ENCODE results near the gene PRKAG2.

The PRKAG2 gene

GRCh38 chr7:151566897-151567320 lies 310.0 kb downstream of the PRKAG2 start:
- TF ChIP-seq CTCF (IDR thresholded peaks at IDR 0.05; ENCODE audit: insufficient read depth, low read length, poor library complexity, severe bottlenecking), result no peak
- Histone ChIP-seq H3K27me3 (replicated peaks; ENCODE audit: control insufficient read depth, insufficient read depth, low read length) (no peaks in the 10 kb centered on the region), H3K36me3 (ENCODE audit: control insufficient read depth, insufficient read depth, low read length) (no peaks in the 10 kb centered on the region), H3K4me3 (replicated peaks; ENCODE audit: low read depth, low read length) (no peak overlapping the region)
- DNase-seq (ENCODE audit: extremely low read depth, insufficient read length), result no peak

DNA sequence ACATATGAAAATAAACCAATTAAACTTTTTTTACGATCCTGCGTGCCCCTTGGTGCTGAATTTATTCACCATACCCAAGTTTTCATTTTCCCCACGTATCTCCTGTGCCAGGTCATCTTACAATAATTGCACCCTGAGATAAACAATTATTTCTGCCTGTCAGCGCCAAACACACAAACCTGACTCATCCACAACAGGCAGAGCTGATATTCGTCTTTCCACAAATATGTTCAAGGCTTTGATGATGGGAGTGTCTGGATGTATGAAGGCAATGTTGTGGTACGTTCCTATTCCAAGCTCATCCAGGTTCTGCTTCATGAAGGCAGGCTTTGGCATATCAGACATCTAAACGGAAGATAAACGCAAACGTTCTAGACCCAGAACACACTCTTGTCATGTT lies 311.4 kb downstream of the PRKAG2 start:
- H3K4me3 ChIP-seq (replicated peaks; ENCODE audit: low read depth, low read length), result no peak overlapping the region
- no peaks in the 10 kb centered on the region for H3K27me3 ChIP-seq (replicated peaks; ENCODE audit: control insufficient read depth, insufficient read depth, low read length)
- TF ChIP-seq CTCF (IDR thresholded peaks at IDR 0.05; ENCODE audit: insufficient read depth, low read length, poor library complexity, severe bottlenecking), result no peak
- no peaks in the 10 kb centered on the region for H3K36me3 ChIP-seq (ENCODE audit: control insufficient read depth, insufficient read depth, low read length)
- no peak for DNase-seq (ENCODE audit: extremely low read depth, insufficient read length)

- H3K27me3 ChIP-seq (replicated peaks; ENCODE audit: control insufficient read depth, insufficient read depth, low read length), result no peaks in the 10 kb centered on the region
- no peak for DNase-seq (ENCODE audit: extremely low read depth, insufficient read length)
- no peak for TF ChIP-seq CTCF (IDR thresholded peaks at IDR 0.05; ENCODE audit: insufficient read depth, low read length, poor library complexity, severe bottlenecking)
- H3K36me3 ChIP-seq (ENCODE audit: control insufficient read depth, insufficient read depth, low read length), result no peaks in the 10 kb centered on the region; the same call in none of the 2 replicates
- no peak overlapping the region for H3K4me3 ChIP-seq (replicated peaks; ENCODE audit: low read depth, low read length)
Observed at GRCh38 chr7:151560243-151560642, 316.7 kb downstream of the PRKAG2 start.

- TF ChIP-seq CTCF (IDR thresholded peaks at IDR 0.05; ENCODE audit: insufficient read depth, low read length, poor library complexity, severe bottlenecking), result no peak
- DNase-seq (ENCODE audit: extremely low read depth, insufficient read length), result no peak
- H3K4me3 ChIP-seq (replicated peaks; ENCODE audit: low read depth, low read length), result no peak overlapping the region
- no peaks in the 10 kb centered on the region; the same call in none of the 2 replicates for H3K36me3 ChIP-seq (ENCODE audit: control insufficient read depth, insufficient read depth, low read length)
- no peaks in the 10 kb centered on the region for H3K27me3 ChIP-seq (replicated peaks; ENCODE audit: control insufficient read depth, insufficient read depth, low read length)
Observed at GRCh38 chr7:151559557-151560183, 317.2 kb downstream of the PRKAG2 start.

DNA sequence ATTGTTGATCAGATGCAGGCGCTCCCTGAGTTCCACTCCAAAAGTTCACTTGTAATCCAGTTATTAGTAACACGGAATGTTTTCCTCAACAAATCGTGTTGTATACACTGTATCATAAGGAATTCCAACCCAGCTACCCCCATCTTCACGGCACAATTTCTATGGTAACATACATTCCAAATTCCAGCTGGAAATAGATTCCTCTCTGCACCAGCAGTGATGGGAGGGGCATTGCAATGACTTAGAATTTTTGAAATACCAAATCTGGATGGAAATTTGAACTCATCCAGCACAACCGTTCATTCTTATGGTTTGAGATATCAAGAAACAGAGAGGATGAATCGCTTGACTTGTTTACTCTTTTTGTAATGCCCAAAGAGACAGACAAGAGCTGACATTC lies 318.3 kb downstream of the PRKAG2 start:
- TF ChIP-seq CTCF (IDR thresholded peaks at IDR 0.05; ENCODE audit: insufficient read depth, low read length, poor library complexity, severe bottlenecking), result no peak
- Histone ChIP-seq H3K4me3 (replicated peaks; ENCODE audit: low read depth, low read length) (no peak overlapping the region), H3K36me3 (ENCODE audit: control insufficient read depth, insufficient read depth, low read length) (no peaks in the 10 kb centered on the region; the same call in none of the 2 replicates), H3K27me3 (replicated peaks; ENCODE audit: control insufficient read depth, insufficient read depth, low read length) (no peaks in the 10 kb centered on the region)
- no peak for DNase-seq (ENCODE audit: extremely low read depth, insufficient read length)

DNA sequence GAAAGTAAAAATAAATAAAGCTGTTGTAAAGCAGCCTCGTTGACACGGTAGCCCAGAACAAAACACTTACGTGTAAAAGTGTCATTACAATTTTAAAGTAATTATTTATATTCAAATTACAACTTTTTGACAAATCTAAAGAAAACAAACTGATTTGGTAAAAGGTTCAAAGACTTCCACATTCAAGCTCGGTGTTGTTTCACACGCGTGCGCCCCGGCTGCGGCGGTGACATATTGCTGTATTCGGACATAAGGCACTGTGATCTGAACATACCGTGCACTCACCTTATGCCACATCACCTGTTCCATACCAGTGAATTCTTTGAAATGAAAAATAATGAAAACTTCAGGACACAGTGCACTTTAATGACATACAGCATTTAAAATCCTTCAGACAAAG lies 320.3 kb downstream of the PRKAG2 start:
- no peaks in the 10 kb centered on the region for H3K27me3 ChIP-seq (replicated peaks; ENCODE audit: control insufficient read depth, insufficient read depth, low read length)
- H3K4me3 ChIP-seq (replicated peaks; ENCODE audit: low read depth, low read length), result no peak overlapping the region
- no peak for DNase-seq (ENCODE audit: extremely low read depth, insufficient read length)
- no peak for TF ChIP-seq CTCF (IDR thresholded peaks at IDR 0.05; ENCODE audit: insufficient read depth, low read length, poor library complexity, severe bottlenecking)
- H3K36me3 ChIP-seq (ENCODE audit: control insufficient read depth, insufficient read depth, low read length), result no peaks in the 10 kb centered on the region; the same call in none of the 2 replicates
